Chondrocyte (in vitro differentiated cells): Measurements from ENCODE around the gene S100A14. TPM values are rescaled to one million over a fixed set of nuclear protein-coding genes. Genes with fewer than 3 reads are reported as not detected.

ENCODE experiments used
- DNase-seq: peaks from one replicate; pipeline ENCODE4 v3.0.0; 2021; ENCODE audit warnings: mixed read lengths, low spot score
- H3K27ac Mint-ChIP-seq: one replicate; pipeline ENCODE4 v1.8.0; 2021; ENCODE audit warnings: mild to moderate bottlenecking, moderate library complexity, mixed read lengths; ENCODE audit not compliant: unreplicated experiment
- H3K27me3 Mint-ChIP-seq: 2 replicates; pipeline ENCODE4 v1.8.0; 2021; ENCODE audit warnings: low read depth, mixed read lengths
- H3K36me3 Mint-ChIP-seq: 2 replicates; pipeline ENCODE4 v1.8.0; 2021; ENCODE audit warnings: low read depth, mixed read lengths
- H3K4me1 Mint-ChIP-seq: 2 replicates; pipeline ENCODE4 v1.8.0; 2021; ENCODE audit warnings: low read depth, mild to moderate bottlenecking, mixed read lengths
- H3K4me3 Mint-ChIP-seq: one replicate; pipeline ENCODE4 v1.8.0; 2021; ENCODE audit warnings: mild to moderate bottlenecking, moderate library complexity, mixed read lengths; ENCODE audit not compliant: unreplicated experiment
- H3K9me3 Mint-ChIP-seq: 2 replicates; pipeline ENCODE4 v1.8.0; 2021; ENCODE audit warnings: low read depth, mixed read lengths
- CTCF ChIP-seq: fragments of 200-600 bp; sonication (generic); IDR thresholded peaks from 2 replicates; pipeline ENCODE4 v1.5.0; 2021; ENCODE audit warnings: antibody characterized with exemption, mild to moderate bottlenecking, moderate library complexity
- total RNA-seq: library from RNA; stranded (reverse); gene quantifications from 3 replicates; pipeline ENCODE4 v1.2.1, GENCODE V29; 2021

The S100A14 gene
- total RNA-seq, 1 donor from 2014 or later: not detected

DNA sequence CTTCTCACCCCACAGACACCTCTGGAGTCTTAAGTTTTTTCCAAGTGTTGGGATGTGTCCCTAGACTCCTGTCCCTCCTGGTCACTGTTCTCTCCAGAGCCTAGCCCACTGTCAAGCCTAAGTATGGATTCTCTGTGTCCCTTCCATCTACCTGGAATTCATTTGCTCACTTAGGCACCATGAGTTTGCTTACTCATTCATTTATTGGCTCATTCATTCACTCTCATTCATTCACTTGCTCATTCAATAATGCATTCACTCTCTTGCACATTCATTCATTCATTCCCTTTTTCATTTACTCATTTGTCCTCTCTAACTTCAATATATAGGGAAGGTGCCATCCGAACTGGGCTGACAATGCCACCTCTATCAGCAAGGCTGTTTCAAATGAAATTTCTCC is 4.8 kb downstream of the S100A14 start:
- Mint-ChIP-seq H3K27ac (peak overlapping the region; percentile 77), H3K36me3 (peaks cover 3% of the 10 kb centered on the region), H3K27me3 (no peaks in the 10 kb centered on the region), H3K9me3 (no peaks in the 10 kb centered on the region), H3K4me1 (peaks cover 48% of the 10 kb centered on the region), H3K4me3 (peak overlapping the region; percentile 90)
- TF ChIP-seq CTCF: no peak
- DNase-seq: no peak

GRCh38 chr1:153610811-153611301 is 5.3 kb downstream of the S100A14 start:
- H3K4me3 Mint-ChIP-seq: peak overlapping the region; percentile 90
- peaks cover 4% of the 10 kb centered on the region for H3K36me3 Mint-ChIP-seq
- DNase-seq: no peak
- H3K9me3 Mint-ChIP-seq: no peaks in the 10 kb centered on the region
- peak overlapping the region; percentile 77 for H3K27ac Mint-ChIP-seq
- no peak for TF ChIP-seq CTCF
- H3K4me1 Mint-ChIP-seq: peaks cover 48% of the 10 kb centered on the region
- H3K27me3 Mint-ChIP-seq: no peaks in the 10 kb centered on the region

GRCh38 chr1:153610334-153610733 is 5.8 kb downstream of the S100A14 start:
- TF ChIP-seq CTCF: no peak
- H3K4me3 Mint-ChIP-seq: peak overlapping the region; percentile 9
- H3K27me3 Mint-ChIP-seq: no peaks in the 10 kb centered on the region
- peaks cover 4% of the 10 kb centered on the region for H3K36me3 Mint-ChIP-seq
- DNase-seq: no peak
- no peaks in the 10 kb centered on the region for H3K9me3 Mint-ChIP-seq
- H3K27ac Mint-ChIP-seq: peak overlapping the region; percentile 27
- peaks cover 48% of the 10 kb centered on the region for H3K4me1 Mint-ChIP-seq

DNA sequence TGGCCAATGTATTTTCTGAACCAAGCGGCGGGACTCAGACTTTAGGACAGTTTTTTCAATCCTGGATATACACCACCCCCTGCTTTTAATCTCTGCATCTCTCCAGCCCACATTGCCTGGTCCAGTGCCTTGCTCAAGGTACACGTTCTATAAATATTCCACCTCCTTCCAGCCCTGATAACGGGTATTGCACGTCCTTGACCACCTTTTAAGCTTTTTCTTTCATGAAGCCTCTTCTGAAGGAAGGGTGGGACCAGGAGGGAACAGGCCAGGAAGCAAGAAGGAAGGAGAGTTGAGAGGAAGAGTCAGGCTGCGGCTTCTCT is 6.6 kb downstream of the S100A14 start:
- Mint-ChIP-seq H3K9me3 (no peaks in the 10 kb centered on the region), H3K27ac (peak overlapping the region; percentile 97), H3K36me3 (peaks cover 5% of the 10 kb centered on the region), H3K4me3 (peak overlapping the region; percentile 73), H3K27me3 (no peaks in the 10 kb centered on the region), H3K4me1 (peaks cover 48% of the 10 kb centered on the region)
- DNase-seq: no peak
- no peak for TF ChIP-seq CTCF

- DNase-seq: no peak
These were observed 7.2 kb downstream of the S100A14 start for GRCh38 chr1:153608742-153609584.

More at GRCh38 chr1:153608742-153609584, 7.2 kb downstream of the S100A14 start:
- H3K27me3 Mint-ChIP-seq: no peaks in the 10 kb centered on the region
- H3K4me3 Mint-ChIP-seq: peak overlapping the region; percentile 73
- TF ChIP-seq CTCF: no peak
- peak overlapping the region; percentile 97 for H3K27ac Mint-ChIP-seq
- no peaks in the 10 kb centered on the region for H3K9me3 Mint-ChIP-seq
- peaks cover 48% of the 10 kb centered on the region for H3K4me1 Mint-ChIP-seq
- H3K36me3 Mint-ChIP-seq: peaks cover 5% of the 10 kb centered on the region
